Jurkat, Clone E6-1 (cell line): Measurements from ENCODE around the gene ZNRF3.
"Not testable (repeated sequence)": the region's sequence is repeated elsewhere in the genome, so short reads cannot be mapped to it uniquely, and the experiment has no call there.

Source experiments
- DNase-seq: peaks from one replicate; pipeline ENCODE4 v3.0.0-alpha.2; 2011; ENCODE audit warnings: low read depth, low spot score
- H3K4me3 ChIP-seq: 2 replicates; pipeline ENCODE4 v1.5.1; 2011; ENCODE audit warnings: mild to moderate bottlenecking, low read length, control low read depth, moderate library complexity

Gene ZNRF3

DNA sequence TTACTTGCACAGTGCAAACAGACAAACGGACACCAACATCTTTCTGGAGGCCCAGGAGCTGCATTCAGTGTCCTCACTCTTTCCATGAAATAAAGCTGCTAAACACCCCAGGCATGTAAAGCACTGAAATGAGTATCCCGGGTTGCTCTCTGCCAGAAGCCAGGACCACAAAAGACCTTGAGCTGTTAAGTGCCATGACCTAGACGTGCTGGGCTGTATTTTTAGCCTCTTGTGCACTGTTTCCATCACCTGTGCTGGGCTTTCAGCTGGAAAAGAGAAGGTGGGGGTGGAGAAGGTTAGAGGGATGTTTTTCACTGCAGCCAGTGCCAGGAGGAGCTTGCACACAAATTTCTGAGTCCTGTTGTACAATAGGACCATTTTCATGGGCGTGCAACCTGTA, 186.1 kb downstream of the ZNRF3 start:
- DNase-seq, result no peak
- no peak overlapping the region for H3K4me3 ChIP-seq

DNA sequence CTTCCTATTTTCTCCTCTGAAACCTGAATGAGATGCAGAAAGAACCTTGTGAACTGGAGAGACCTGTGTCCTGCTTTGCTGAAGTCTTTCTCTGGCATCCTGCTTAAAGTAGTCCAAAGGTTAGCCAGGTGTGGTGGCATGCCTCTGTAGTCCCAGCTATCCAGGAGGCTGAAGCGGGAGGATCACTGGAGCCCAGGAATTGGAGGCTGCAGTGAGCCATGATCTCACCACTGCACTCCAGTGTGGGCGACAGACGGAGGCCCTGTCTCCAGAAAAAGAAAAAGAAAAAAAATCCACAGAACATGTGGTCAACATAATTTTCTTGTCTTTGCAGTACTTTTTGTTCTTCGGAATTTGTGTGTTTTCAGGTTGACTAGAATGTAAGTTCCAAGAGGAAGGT, 187.1 kb downstream of the ZNRF3 start:
- H3K4me3 ChIP-seq, result no peak overlapping the region
- DNase-seq, result no peak

DNA sequence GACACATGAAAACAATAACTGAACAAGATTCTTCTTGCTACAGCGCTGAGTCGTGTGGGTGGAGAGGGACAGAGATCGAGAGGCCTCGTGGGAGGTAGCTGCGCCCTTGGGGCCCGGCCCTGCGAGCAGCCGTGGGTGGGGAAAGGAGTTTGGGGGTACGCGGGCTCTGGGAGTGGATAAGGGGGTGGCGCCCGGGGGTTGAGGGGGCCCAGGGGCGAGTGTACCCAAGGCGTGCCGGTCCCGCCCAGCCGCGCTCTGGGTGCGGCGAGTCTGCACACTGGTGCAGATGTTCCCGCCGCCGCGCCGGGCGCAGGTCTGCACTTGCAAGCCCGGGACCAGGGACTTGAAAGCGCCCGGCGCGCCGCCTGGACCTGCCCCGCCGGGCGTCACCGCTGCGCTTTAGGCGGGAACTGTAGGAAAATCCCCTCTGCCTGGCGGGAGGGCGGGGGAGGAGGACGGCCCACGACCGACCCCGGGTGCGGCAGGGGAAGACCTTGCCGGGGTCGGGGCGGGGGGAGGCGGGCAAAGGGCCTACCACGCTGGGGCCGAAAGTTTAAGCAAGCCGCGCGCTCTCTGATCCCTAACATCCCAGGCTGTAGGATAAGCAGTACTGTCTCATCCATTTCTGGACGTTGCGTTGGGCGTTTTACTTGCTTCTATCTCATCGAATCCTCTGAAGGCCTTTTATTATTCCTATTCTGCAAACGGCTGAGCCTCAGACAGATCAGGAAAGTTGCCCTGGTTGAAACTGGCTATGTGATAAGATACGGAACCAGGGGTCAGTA, 188.1 kb downstream of the ZNRF3 start:
- no peak overlapping the region for H3K4me3 ChIP-seq
- DNase-seq, result no peak

DNA sequence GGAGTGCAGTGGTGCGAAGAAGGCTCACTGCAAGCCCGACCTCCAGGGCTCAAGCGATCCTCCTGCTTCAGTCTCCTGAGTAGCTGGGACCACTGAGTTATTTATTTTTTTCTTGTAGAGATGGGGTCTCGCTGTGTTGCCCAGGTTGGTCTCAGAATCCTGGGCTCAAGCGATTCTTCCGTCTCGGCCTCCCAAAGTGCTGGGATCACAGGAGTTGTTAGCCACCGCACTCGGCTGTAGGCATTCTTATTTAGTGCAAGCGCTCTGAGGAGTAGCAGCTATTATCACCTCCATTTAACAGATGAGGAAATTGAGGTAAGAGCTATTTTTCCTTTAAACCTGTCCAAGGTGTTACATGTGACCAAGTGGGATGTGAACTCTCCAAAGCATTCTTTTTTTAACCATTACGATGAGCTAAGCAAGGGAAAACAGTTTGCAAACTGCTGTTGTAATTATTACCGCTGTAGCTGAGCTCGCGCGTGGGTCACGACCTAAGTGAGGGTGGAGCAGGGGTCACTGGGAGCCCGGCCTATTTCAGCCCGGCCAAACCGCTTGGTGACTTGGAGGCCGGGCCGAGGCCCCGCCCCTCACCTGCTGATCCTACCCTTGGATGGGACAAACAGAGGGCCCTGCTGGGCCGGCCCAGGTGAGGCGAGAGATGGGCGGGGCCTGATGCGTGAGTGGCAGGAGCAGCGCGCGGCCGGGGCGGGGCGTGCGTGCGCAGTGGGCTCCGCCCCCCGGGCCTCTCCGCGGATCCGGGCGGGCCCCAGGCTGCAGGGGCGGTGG, 189.0 kb downstream of the ZNRF3 start:
- H3K4me3 ChIP-seq, result peak overlapping the region; percentile 28
- DNase-seq, result peak; percentile 53

DNA sequence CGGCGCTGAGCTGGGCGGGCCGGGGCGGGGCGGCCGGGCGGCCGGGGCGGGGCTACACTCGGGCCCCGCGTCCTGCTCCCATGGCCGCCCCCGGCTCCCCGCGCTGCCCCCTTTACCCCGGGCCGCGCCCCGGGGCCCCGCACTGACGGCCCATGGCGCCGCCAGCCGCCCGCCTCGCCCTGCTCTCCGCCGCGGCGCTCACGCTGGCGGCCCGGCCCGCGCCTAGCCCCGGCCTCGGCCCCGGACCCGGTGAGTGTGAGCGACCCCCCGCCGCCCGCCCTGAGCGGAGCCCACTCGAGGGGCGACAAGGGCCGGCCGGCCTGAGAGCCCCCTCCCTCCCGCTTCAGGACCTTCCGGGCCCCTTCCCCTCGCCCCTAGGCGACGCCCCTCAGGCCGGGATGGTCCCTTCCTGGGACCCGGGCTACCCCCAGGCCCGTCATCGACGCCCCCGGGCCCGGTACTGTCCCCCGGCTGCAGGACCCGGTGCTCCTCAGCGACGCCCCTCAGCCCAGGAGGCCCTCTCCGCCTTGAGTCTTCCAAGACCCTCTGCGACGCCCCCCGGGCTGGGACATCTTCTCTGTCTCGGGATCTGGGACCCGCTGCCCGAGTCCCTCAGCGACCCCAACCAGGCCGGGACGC, 189.7 kb downstream of the ZNRF3 start, which contains the start of gene KREMEN1:
KREMEN1 (plus strand) TSS at position 57 of the 639 bp plus-strand sequence; CDS start at position 153, 96 bp downstream.
- no peak for DNase-seq
- peak within 1 kb of the TSS; percentile 66 for H3K4me3 ChIP-seq

DNA sequence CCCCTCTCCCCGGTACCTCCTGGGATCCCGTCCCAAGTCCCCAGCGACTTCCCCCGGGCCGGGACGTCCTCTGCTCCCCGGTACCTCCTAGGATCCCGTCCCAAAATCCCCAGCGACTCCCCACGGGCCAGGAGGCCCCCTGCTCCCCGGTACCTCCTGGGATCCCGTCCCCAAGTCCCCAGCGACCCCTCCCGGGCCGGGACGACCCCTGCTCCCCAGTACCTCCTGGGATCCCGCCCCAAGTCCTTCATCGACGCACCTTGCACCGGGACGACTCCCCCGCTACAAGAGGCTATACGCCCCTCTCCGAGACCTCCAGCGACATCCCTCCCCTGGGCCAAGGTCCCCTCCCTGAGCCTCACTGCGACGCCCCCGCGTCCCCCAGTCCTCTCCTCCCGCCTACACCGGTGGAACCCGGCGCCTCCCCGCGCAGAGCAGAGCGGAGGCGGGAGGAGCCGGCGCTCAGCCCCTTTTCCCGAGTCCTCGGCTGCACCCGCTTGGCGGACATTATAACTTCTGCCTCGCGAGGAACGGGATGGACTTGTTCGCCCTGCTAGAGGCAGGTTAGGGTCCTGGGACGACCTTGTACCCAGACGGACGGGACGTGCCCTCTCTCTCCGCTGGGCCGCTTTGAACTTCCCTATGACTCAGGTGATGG, 190.4 kb downstream of the ZNRF3 start:
- DNase-seq, result no peak
- H3K4me3 ChIP-seq, result peak overlapping the region; percentile 66

DNA sequence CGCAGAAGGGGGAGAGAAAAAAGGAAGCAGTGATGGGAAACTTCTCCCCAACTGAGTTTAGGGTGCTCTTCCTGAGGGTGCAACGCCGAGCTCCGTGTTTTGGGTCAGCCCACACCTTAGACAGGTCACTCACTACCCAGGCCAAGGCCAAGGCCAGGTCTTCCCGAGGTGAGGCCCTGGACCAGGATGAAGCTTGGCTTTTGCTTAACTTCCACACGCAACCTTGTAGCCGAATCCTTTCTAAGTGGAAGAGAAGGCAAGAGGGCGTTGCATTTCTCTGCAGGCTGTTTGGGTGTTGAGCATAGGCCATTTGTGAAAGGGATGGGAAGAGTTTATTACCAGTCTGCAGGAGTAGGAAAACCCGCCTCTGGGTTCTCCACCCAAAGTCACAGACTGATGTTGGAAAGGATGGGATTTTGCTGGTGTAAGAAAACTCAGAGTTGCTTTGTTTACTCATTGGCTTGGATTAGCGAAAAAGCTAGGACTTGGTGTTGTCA, 191.0 kb downstream of the ZNRF3 start:
- H3K4me3 ChIP-seq, result no peak overlapping the region

DNA sequence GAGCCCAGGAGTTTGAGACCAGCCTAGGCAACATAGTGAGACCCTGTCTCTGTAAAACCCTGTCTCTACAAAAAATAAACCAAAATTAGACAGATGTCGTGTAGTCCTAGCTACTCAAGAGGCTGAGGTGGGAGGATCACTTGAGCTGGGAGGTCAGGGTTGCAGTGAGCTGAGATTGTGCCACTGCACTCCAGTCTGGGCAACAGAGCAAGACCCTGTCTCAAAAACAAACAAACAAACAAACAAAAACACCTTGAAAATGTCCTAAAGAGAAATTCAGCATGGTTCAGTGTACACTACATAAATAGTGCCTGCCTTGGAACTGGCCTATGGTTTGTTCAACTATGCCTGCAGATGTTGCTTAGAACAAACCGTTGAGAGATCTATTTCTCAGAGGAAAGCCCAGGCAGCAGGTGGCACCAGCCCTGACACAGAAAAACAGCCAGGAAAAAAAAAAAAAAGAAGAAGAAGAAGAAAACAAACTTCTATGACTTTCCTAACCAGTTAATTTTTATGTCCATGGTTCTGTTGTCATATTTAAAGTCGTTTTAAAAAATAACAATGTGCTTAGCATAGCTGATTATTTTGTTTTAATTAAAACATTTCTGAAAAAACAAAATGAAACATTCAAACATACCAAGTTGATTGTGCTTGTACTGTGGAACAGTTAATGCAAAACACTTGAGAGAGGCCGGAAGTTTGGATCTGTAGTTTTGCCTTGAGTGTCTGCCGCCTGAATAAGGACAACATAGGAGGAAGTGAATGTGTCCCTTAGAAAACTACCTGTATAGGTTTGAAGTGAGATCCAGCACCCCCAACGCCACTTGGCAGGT, 194.9 kb downstream of the ZNRF3 start:
- DNase-seq, result peak; percentile 83
- H3K4me3 ChIP-seq, result peak overlapping the region; percentile 34

More for the DNA sequence above, 191.0 kb downstream of the ZNRF3 start:
- DNase-seq, result no peak

DNA sequence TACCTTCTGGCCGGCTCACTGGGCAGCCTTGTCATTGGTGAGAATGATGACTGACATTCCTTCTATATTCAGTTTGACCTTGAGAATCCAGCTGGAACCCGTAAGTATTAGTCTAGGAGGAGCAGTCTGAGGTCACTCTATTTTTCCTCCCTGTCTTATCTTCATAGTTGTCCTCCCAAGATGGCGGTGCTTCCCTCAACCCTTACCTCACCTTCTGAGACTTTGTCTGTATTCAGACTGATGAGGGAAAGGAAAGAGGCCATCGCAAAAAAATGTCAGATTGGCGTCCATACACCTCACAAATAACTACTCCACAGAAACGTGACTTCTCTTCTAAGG, 195.5 kb downstream of the ZNRF3 start:
- peak overlapping the region; percentile 34 for H3K4me3 ChIP-seq
- DNase-seq, result no peak

DNA sequence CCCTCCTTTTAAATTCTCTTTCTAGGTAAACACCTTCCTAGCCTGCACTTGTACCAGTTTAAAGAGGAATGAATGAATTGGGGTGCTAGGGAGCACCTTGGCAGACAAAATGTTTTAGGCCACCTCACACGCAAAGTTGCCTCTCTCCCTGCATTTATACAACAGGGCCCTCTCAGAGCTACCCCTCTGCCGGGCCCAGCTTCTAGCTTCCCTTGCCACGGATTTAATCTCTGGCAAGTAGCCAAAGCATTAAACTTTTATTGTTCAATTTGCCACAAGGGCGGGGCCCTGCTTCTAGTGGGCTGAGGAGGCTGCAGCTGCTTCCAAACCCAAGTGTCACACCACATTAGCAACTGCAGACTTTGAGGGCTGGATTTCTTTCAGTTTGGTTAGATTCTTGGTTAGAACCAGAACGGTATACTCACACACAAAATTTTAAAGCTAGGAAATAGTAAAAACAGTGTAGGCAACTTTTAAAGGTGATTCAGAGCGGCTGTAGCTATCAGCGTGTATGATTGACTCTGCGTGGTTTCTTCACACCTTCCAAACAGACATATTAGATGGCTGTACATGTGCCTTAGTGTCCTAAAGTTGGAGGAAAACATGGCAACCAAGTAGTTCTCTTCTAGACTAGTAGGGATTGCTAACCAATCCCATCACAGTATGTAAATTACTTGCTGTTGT, 196.0 kb downstream of the ZNRF3 start:
- peak overlapping the region; percentile 34 for H3K4me3 ChIP-seq
- DNase-seq, result peak; percentile 96

DNA sequence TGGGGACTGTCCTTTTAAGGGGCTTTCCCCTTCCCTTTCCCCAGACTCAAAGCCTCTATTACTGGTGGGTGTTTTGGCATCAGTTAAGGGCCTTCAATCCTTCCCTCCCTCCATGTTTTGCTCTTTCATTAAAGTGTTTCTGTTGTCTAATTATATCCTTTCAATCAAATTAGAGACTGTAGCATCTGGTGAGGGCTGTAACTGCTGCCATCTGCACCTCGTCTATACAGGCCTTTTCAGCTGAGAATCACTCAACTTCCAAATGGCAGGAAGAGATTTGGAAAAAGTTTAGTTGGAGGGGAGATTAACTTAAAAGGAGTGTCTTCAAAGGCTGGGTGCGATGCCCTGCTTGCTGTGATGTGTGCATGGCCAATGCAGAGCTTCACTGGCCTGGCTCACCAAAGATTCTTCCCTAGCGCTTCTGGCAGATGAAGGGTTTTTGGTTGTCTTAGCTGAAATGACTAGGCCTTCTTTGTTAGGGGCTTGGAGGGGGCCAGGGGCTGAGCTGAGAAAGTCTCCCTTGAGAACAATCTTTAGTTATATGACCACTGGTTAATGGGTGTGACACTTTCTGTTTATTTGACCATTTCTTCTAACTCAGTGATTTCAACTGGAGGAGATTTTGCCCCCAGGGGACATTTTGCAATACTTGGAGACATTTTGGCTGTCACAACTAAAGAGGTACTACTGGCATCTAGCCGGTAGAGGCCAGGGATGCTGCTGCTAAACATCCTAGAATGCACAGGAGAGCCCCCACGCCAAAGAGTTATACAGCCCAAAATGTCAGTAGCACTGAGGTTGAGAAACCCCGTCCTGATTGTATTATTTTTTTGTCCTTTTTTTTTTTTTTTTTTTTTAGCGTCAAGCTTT, 197.0 kb downstream of the ZNRF3 start:
- no peak overlapping the region for H3K4me3 ChIP-seq
- DNase-seq, result no peak

DNA sequence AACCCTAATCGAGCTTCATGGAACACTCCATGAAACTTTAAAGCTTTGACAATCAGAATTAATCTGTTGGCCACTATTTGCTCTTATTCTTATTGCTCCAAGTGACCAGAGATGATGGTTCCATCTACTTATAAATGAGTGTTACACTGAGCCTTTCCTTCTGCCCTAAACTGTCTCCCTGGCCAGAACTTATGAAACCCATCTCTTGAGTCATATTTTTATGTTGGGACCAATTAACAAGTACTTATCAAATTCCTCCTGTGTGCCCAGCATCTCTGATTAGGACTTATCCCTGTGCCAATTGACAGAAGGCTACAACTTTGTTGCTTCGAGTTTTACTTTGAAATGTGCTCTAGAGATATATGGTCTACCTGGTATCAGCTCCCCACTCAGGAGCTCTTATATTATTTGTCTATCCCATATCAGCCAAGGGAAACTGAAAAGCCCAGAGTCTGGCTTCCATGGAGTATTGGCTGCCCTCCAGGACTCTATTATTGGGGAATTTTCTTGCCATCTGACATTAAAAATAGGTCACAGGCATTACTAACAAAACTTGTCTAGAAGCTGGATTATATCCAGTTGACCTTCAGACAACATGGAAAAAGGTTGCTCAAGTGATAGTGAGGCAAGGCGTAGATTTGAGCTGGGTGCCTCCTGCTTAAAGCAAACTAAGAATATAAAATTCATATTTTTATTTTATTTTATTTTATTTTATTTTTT, 198.3 kb downstream of the ZNRF3 start:
- no peak for DNase-seq
- no peak overlapping the region for H3K4me3 ChIP-seq

DNA sequence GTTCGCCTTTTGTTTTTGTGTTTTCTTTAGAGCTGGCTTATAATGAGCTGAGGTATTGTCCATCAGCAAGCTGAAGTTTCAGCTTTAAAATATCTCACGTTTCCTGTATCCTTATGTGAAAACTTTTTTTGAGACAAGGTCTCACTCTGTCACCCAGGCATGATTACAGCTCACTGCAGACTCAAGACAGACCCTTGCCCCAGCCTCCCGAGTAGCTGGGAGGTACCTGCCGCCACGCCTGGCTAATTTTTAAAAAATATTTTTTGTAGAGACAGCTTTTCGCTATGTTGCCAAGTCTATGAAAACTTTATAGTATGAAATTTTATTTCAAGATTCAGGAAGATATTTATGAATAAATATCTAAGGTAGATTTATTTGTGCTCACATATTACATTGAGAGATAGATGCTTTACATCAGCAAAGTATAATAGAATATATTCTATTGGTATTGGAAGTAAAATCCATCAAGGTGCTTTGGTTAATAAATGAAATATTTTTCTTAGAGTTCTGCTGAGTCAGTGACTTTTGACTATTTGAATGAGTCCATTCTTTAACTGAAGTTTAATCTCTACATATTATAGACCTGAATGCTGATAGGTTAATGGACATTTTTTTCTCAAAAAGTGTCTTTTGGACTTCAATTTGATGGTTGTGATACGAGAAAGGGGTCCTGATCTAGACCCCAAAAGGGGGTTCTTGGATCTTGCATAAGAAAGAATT, 199.6 kb downstream of the ZNRF3 start:
- DNase-seq, result no peak
- no peak overlapping the region for H3K4me3 ChIP-seq

DNA sequence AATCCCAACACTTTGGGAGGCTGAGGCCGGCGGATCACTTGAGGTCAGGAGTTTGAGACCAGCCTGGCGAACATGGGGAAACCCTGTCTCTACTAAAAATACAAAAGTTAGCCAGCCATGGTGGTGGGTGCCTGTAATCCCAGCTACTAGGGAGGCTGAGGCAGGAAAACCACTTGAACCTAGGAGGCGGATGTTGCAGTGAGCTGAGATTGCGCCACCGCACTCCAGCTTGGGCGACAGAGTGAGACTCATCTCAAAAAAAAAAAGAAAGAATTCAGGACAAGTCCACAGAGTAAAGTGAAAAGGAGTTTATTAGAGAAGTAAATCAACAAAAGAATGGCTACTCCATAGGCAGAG, 200.2 kb downstream of the ZNRF3 start:
- H3K4me3 ChIP-seq, DNase-seq: not testable (repeated sequence)

DNA sequence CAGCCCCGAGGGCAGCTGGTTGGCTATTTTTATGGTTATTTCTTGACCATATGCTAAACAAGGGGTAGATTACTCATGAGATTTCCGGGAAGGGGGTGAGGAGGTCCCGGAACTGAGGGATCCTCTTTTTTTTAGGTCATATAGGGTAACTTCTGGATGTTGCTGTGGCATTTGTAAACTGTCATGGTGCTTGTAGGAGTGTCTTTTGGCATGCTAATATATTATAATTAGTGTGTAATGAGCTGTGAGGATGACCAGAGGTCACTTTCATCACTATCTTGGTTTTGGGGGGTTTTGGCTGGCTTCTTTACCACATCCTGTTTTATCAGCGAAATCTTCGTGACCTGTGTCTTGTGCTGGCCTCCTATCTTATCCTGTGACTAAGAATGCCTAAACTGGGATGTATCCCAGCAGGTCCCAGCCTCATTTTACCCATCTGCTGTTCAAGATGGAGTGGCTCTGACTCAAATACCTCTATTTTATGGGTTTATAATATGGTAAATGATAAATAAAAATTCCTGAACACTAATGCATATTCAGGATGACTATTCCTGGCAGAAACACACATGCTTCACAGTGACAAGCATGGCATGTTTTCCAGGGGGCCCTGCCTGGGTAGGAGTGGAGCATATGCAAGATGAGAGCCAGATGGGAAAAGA, 200.7 kb downstream of the ZNRF3 start:
- no peak for DNase-seq
- H3K4me3 ChIP-seq, result no peak overlapping the region
